ENCODE measurements around the gene RHOT1.
"Not testable (repeated sequence)": the region's sequence is repeated elsewhere in the genome, so short reads cannot be mapped to it uniquely, and the experiment has no call there.

RHOT1 gene

DNA sequence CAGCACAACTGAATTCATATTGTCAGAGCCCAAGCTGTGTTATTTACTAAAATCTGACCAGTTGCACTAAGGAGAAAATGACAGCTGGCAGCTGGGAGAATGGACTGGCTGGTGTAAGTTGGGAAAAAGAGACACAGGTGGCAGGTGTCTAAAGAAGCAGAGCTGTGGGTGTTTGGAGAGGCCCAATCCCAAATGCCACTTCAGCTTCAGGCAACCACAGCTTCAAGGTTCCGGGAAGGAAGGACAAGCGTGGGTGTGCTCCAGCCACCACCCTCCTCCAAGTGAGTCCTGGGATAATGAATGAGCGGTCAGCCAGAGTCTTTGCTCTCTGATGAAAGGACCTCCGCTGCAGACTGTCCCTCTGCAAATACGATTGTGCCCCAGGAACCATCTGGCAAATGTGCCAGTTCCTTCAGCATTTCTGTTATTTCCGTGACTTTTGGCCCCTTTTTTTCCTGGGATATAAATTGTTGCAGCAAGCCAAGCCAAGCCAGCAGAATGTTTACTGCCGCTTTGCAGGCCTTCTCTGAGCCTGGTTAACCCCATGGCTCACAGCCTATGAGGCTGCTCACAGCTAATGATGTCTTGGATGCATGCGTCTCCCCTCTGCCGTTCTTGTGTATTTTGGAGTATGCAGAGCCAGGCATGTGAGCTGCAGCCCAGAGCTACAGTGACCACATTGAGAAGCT, 113.9 kb downstream of the RHOT1 start:
- no peak for DNase-seq (ENCODE audit: low read depth in 2 of 2)
- TF ChIP-seq, protein P1, sequence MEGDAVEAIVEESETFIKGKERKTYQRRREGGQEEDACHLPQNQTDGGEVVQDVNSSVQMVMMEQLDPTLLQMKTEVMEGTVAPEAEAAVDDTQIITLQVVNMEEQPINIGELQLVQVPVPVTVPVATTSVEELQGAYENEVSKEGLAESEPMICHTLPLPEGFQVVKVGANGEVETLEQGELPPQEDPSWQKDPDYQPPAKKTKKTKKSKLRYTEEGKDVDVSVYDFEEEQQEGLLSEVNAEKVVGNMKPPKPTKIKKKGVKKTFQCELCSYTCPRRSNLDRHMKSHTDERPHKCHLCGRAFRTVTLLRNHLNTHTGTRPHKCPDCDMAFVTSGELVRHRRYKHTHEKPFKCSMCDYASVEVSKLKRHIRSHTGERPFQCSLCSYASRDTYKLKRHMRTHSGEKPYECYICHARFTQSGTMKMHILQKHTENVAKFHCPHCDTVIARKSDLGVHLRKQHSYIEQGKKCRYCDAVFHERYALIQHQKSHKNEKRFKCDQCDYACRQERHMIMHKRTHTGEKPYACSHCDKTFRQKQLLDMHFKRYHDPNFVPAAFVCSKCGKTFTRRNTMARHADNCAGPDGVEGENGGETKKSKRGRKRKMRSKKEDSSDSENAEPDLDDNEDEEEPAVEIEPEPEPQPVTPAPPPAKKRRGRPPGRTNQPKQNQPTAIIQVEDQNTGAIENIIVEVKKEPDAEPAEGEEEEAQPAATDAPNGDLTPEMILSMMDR (IDR thresholded peaks at IDR 0.05; ENCODE audit: low read depth, low read length), result no peak
- no peak overlapping the region for H3K4me3 ChIP-seq (replicated peaks in 1 of 2; ENCODE audit: low read depth in 2 of 2, low read length in 2 of 2)

DNA sequence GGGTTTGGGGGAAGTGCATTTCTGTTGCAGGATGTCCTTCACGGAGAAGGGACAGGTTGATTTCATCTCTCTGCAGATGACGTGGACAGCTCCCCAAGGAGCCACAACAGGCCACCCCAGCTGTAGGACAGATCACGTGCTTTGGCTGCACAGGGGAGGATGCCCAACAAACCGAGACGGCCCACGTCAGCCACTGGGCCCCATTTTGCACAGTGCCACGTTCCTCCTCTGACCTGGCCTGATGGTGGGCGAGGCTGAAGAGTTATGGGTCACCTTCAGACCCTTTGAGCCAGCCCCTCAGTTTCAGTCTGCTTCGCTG, 114.4 kb downstream of the RHOT1 start:
- TF ChIP-seq, protein P1 (IDR thresholded peaks at IDR 0.05; ENCODE audit: low read depth, low read length), result no peak
- no peak overlapping the region for H3K4me3 ChIP-seq (replicated peaks in 1 of 2; ENCODE audit: low read depth in 2 of 2, low read length in 2 of 2)
- no peak for DNase-seq (ENCODE audit: low read depth in 2 of 2)

DNA sequence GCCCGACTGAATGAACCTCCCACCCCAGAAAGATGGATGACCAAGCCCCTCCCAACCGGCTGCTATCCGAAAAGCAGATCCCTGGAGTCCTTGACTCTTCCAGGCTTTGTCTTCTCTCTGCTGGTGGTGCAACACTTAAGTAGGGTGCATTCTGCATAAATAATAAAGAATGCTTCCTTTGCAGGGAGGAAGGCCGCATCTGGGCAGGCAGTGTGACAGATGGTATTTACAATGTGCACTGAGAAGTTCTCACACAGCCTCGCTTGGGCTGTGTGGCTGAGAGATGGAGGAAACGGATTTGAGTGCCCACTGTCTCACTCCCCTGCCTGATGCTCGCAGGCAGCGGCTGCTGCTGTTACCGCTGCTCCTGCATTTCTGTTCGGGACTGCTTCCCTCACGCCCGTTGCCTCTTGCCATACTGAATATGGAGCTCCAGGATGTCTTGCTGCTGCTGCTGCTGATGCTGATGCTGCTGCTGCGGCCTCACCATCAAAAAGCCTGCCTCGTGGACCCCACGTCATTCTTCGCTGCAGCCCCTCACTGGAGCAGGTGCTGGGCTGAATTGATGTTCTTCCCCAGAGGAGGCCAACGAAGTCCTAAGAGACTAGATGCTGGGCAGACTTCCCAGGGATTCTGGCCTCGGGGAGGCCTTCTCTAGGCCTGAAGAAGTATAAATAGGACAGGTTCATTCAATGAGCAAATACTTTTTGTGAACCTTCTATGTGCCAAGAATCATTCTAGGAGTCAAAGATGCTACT, 116.3 kb downstream of the RHOT1 start:
- H3K4me3 ChIP-seq (replicated peaks in 1 of 2; ENCODE audit: low read depth in 2 of 2, low read length in 2 of 2), result no peak overlapping the region
- no peak for DNase-seq (ENCODE audit: low read depth in 2 of 2)
- TF ChIP-seq, protein P1 (IDR thresholded peaks at IDR 0.05; ENCODE audit: low read depth, low read length), result no peak

DNA sequence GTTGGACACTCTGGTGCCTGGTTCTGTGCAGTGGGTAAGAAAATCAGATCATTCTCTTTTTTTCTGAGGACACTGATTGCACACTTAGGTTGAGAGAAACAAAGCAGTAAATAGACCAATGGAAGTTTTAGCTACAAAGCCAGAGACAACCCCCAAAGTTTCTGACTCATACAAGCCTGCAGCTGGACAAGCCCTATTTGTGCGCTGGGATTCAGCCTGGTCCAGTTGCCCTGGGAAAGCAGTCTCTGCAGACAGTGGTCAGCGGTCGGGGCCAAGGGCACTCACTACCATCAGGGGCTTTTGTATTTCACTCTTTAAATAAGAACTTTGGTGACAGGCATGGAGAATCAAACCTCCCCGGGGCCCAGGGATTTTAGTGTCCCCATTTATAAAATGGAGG, 117.3 kb downstream of the RHOT1 start:
- TF ChIP-seq, protein P1 (IDR thresholded peaks at IDR 0.05; ENCODE audit: low read depth, low read length), result no peak
- DNase-seq (ENCODE audit: low read depth in 2 of 2), result peak; percentile 54 to 67
- H3K4me3 ChIP-seq (replicated peaks in 1 of 2; ENCODE audit: low read depth in 2 of 2, low read length in 2 of 2), result no peak overlapping the region

DNA sequence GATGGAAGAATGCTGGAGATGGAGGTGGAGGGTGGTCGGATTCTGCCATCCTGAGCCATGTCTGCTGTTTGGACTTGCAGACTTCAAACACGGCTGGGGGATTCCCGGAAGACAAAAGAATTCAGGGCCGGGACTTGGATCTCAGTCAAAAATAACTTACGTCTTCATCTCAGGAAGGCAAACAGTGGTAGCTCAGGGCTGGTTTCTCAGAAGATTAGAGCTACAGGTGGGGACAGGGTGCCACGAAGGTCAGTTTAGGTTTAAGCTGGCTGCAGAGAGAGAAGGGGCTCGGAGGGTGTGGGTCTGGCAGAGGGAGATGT, 119.1 kb downstream of the RHOT1 start:
- TF ChIP-seq, protein P1 (IDR thresholded peaks at IDR 0.05; ENCODE audit: low read depth, low read length), result no peak
- H3K4me3 ChIP-seq (replicated peaks in 1 of 2; ENCODE audit: low read depth in 2 of 2, low read length in 2 of 2), result no peak overlapping the region
- peak in 1 of 2 donors; percentile 43 for DNase-seq (ENCODE audit: low read depth in 2 of 2)

DNA sequence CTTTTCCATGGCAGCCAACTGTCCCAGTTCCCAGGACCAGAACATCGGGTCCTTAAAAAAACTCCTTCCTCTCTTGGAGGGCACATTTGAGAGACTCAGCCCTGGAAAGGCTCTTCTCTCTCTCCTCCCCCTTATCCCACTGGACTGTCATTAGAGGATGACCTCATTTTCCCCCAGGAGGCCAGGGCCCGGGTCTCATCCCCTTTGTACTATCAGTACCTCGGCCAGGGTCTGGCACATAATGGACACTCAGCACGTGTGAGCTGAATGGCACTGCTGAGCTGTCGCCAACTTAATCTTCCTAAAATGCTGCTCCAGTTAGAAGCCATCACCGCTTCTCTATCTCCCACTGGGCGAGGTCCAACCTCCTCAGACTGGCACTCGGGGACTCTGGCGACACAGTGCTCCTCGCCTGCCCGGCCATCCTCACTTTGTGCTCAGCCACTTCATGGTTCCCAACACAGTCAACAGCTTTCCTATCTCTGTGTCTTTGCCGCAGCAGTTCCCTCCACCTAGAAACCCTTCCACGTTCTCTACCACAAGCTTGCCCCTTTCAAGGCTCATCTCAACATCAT, 119.7 kb downstream of the RHOT1 start:
- no peak for DNase-seq (ENCODE audit: low read depth in 2 of 2)
- no peak overlapping the region for H3K4me3 ChIP-seq (replicated peaks in 1 of 2; ENCODE audit: low read depth in 2 of 2, low read length in 2 of 2)
- TF ChIP-seq, protein P1 (IDR thresholded peaks at IDR 0.05; ENCODE audit: low read depth, low read length), result no peak

DNA sequence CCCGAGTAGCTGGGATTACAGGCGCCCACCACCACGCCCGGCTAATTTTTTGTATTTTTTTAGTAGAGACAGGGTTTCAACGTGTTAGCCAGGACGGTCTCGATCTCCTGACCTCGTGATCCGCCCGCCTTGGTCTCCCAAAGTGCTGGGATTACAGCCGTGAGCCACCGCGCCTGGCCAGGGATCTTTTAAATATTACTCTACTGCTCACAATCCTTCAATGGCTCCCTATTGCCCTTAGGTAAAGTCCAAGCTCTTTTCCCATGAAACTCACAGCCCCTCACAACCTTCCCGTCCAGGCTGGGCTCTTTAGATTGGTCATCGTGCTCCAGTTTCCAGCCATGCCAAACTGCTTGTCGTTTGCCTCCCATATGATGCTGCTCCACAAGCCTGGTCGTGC, 121.2 kb downstream of the RHOT1 start:
- H3K4me3 ChIP-seq (replicated peaks in 1 of 2; ENCODE audit: low read depth in 2 of 2, low read length in 2 of 2); DNase-seq (ENCODE audit: low read depth in 2 of 2): not testable (repeated sequence)

Measured in cardiac fibroblast (primary cell).